C4-2B (cell line): ENCODE data around the gene KATNAL1.

ENCODE experiments used
- ZFX ChIP-seq: fragments of 450-650 bp; IDR thresholded peaks from 2 replicates; pipeline ENCODE4 v1.6.1; 2017
- TF ChIP-seq, protein P1 (sequence below): fragments of 450-650 bp; conservative IDR thresholded peaks from 2 replicates; pipeline ENCODE4 v1.5.1; 2017; ENCODE audit warnings: mild to moderate bottlenecking

DNA sequence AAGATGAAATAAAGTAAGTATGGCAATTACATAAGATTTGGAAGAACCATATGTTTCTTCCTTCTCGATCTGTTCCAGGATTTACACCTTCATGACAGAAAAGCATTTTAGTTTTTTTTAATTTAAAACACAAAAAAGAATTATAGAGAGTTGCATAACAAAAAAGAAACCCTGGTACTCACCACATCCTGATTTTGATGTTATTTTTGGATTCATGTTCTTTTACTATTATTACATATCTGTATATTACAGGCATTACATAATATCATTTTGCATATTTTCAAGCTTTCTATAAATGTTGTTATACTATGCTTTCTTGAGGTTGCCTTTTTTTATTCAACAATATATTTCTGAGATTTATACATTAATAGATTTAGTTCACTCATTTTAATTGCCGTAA lies 6.7 kb upstream of the KATNAL1 start:
- TF ChIP-seq, protein P1, sequence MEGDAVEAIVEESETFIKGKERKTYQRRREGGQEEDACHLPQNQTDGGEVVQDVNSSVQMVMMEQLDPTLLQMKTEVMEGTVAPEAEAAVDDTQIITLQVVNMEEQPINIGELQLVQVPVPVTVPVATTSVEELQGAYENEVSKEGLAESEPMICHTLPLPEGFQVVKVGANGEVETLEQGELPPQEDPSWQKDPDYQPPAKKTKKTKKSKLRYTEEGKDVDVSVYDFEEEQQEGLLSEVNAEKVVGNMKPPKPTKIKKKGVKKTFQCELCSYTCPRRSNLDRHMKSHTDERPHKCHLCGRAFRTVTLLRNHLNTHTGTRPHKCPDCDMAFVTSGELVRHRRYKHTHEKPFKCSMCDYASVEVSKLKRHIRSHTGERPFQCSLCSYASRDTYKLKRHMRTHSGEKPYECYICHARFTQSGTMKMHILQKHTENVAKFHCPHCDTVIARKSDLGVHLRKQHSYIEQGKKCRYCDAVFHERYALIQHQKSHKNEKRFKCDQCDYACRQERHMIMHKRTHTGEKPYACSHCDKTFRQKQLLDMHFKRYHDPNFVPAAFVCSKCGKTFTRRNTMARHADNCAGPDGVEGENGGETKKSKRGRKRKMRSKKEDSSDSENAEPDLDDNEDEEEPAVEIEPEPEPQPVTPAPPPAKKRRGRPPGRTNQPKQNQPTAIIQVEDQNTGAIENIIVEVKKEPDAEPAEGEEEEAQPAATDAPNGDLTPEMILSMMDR, result no peak
- no peak for TF ChIP-seq ZFX
